Activated naive CD4-positive, alpha-beta T cell treated with anti-CD3 and anti-CD28 coated beads for 36 hours (primary cell): ENCODE measurements around the gene MRI1. TPM values are rescaled to one million over a fixed set of nuclear protein-coding genes. Genes with fewer than 3 reads are reported as not detected.

Experiments used
- CTCF ChIA-PET: fragments of 350-600 bp; sonication (Branson Sonifier 250); formaldehyde crosslinking; loops from one replicate; lab custom pipeline; 2021; ENCODE audit warnings: antibody characterized with exemption; lab: Charles Lee
- DNase-seq: peaks from one replicate; pipeline ENCODE4 v3.0.0-alpha.2; 2020
- H3K27ac Mint-ChIP-seq: one replicate; pipeline ENCODE4 v1.8.0; 2021; ENCODE audit warnings: mild to moderate bottlenecking, mixed read lengths
- H3K27me3 Mint-ChIP-seq: one replicate; pipeline ENCODE4 v1.8.0; 2021; ENCODE audit warnings: low read depth, mixed read lengths
- H3K36me3 Mint-ChIP-seq: one replicate; pipeline ENCODE4 v1.8.0; 2021; ENCODE audit warnings: low read depth, mixed read lengths
- H3K4me1 Mint-ChIP-seq: one replicate; pipeline ENCODE4 v1.8.0; 2021; ENCODE audit warnings: low read depth, mixed read lengths
- H3K4me3 Mint-ChIP-seq: one replicate; pipeline ENCODE4 v1.8.0; 2021; ENCODE audit warnings: mild to moderate bottlenecking, moderate library complexity, mixed read lengths
- H3K9me3 Mint-ChIP-seq: one replicate; pipeline ENCODE4 v1.8.0; 2021; ENCODE audit warnings: mixed read lengths
- intact Hi-C: fragments of 100-400 bp; cut with micrococcal nuclease; formaldehyde crosslinking; loops from one replicate; pipeline ENCODE4 v1.15.1; 2023
- total RNA-seq, 2 experiments: library from RNA; stranded (reverse); gene quantifications; one replicate each; pipeline ENCODE4 v1.2.3, GENCODE V29; 2021

MRI1 gene
- total RNA-seq, 2 experiments from 2014 or later = 14.0 to 14.8 TPM

DNA sequence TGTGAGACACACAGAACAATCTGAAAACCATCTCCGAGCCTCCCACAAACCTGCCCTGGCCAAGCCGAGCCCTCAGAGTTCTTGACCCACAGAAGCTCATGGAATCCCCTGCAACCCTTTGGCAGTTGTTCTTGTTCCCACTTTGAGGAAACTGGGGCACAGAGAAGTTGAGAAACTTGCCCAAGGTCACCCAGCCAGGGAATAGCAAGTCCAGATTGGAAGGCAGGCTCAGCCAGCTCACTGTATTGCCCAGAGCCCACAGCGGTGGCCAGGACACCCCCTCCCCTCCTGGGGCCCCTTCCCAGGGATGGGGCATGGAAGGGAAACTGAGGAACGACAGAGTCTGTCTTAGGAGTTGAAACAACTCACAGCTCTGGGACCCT, 32.7 kb downstream of the MRI1 start:
- CTCF ChIA-PET = interaction anchor here (0.7 to 2.3 kb wide), 6 partner anchors 9 to 83 kb away, joined by 3 to 10 read pairs (median 3); no protein-coding TSS in a partner anchor
- no peak overlapping the region for H3K27ac Mint-ChIP-seq
- peaks cover 27% of the 10 kb centered on the region for H3K4me1 Mint-ChIP-seq
- intact Hi-C loops = loop anchor here (5.0 kb wide), 2 partner anchors 65 to 285 kb away; no protein-coding TSS in a partner anchor
- peaks cover 2% of the 10 kb centered on the region for H3K36me3 Mint-ChIP-seq
- no peak for DNase-seq
- H3K4me3 Mint-ChIP-seq = no peak overlapping the region
- H3K9me3 Mint-ChIP-seq = no peaks in the 10 kb centered on the region
- H3K27me3 Mint-ChIP-seq = no peaks in the 10 kb centered on the region

DNA sequence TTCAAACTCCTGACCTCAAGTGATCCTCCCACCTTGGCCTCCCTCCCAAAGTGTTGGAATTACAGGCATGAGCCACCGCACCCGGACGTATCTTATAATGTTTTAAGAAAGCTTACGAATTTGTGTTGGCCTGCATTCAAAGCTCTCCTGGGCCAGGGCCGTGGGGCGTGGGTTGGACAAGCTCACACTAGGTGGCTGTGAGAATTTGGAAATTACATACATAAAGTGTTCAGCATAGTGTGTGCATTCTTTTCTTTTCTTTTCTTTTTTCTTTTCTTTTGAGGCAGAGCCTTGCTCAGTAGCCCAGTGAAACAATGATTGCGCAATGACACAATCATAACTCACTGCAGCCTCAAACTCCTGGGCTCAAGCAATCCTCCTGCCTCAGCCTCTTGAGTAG, 33.5 kb downstream of the MRI1 start:
- CTCF ChIA-PET = interaction anchor here (0.6 to 2.3 kb wide), 5 partner anchors 10 to 66 kb away, joined by 3 to 10 read pairs (median 3); partner anchors contain the start of gene C19orf53
- H3K36me3 Mint-ChIP-seq = peaks cover 2% of the 10 kb centered on the region
- H3K9me3 Mint-ChIP-seq = no peaks in the 10 kb centered on the region
- no peak overlapping the region for H3K4me3 Mint-ChIP-seq
- peaks cover 27% of the 10 kb centered on the region for H3K4me1 Mint-ChIP-seq
- no peak overlapping the region for H3K27ac Mint-ChIP-seq
- no peaks in the 10 kb centered on the region for H3K27me3 Mint-ChIP-seq
- intact Hi-C loops = loop anchor here (5.0 kb wide), 2 partner anchors 66 to 284 kb away; no protein-coding TSS in a partner anchor
- DNase-seq = no peak

DNA sequence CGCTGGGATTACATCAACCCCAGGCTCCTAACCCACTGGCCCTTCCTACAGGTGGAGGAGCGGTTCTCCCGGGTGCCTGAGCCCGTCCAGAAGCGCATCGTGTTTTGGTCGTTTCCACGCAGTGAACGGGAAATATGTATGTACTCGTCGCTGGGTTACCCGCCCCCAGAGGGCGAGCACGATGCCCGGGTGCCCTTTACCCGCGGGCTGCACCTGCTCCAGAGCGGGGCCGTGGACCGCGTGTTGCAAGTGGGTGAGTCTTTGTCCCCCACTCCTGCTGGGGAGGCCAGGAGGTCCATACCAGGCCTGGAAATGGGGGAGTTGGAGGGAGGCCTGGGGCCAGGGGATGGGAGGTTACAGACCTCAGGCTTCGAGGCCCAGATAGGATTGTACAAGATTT, 35.3 kb downstream of the MRI1 start:
- DNase-seq = no peak
- intact Hi-C loops = loop anchor here (5.0 kb wide), 2 partner anchors 67 to 283 kb away; no protein-coding TSS in a partner anchor
- peaks cover 22% of the 10 kb centered on the region for H3K4me1 Mint-ChIP-seq
- H3K27me3 Mint-ChIP-seq = no peaks in the 10 kb centered on the region
- H3K9me3 Mint-ChIP-seq = no peaks in the 10 kb centered on the region
- H3K36me3 Mint-ChIP-seq = peaks cover 2% of the 10 kb centered on the region
- H3K27ac Mint-ChIP-seq = no peak overlapping the region
- CTCF ChIA-PET = interaction anchor here (0.7 kb wide), 1 partner anchor 275 kb away, joined by 3 read pairs; no protein-coding TSS in a partner anchor
- no peak overlapping the region for H3K4me3 Mint-ChIP-seq

DNA sequence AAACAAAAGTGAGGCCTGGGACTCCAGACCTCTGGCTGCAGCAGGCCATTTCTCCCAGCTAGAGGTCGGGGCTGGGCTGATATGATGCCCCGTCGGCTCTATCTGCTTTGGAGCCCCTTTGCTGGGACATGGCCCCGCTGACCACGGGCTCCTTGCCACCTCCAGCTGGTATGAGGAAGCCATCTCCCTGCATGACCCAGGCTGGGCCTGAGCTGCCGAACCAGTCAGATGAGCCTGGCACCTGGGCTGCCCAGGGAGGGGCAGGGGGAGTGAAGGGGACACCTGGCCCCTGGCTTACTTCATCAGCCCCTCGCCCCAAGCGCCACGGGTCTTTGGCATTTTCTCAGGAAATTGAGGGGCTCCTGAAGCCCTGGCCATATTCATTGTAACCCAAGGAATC, 38.7 kb downstream of the MRI1 start:
- Mint-ChIP-seq H3K9me3 (no peaks in the 10 kb centered on the region), H3K27ac (no peak overlapping the region), H3K4me3 (no peak overlapping the region), H3K27me3 (no peaks in the 10 kb centered on the region), H3K36me3 (peaks cover 2% of the 10 kb centered on the region), H3K4me1 (no peaks in the 10 kb centered on the region)
- no peak for DNase-seq
- CTCF ChIA-PET = interaction anchor here (0.5 to 1.2 kb wide), 4 partner anchors 30 to 568 kb away, joined by 3 read pairs; no protein-coding TSS in a partner anchor
- intact Hi-C loops = no loop called here

DNA sequence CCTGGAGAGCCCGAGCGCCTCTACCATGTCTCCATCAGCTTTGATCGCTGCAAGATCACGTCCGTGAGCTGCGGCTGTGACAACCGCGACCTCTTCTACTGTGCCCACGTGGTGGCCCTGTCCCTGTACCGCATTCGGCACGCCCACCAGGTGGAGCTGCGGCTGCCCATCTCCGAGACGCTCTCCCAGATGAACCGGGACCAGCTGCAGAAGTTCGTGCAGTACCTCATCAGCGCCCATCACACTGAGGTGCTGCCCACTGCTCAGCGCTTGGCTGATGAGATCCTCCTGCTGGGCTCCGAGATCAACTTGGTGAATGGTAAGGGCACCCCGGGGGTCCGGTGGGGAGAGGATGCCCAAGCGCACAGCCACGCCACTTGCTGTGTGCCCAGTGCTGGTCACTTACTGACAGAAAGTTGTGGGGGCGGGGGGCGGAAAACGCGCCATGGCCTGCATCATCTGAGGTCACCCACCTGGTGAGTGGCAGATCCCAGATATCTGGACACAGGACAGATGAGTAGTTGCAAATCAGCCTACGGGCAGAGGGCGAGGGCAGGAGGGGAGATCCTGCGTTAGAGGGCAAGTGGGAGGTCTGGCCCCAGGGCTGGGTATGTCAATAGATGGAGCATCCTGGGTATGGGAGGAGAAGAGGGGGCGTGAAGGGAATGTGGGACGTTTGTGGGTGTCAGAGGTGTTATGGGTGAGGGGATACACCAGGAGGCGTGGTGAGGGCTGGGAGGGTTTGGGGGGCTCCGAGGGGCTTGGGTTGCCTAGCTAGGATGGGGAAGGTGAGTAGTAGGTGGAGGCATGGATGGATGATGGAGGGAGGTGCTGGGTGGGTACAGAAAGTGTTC, 40.7 kb downstream of the MRI1 start:
- H3K27ac Mint-ChIP-seq = no peak overlapping the region
- no peaks in the 10 kb centered on the region for H3K27me3 Mint-ChIP-seq
- H3K36me3 Mint-ChIP-seq = peaks cover 4% of the 10 kb centered on the region

DNA sequence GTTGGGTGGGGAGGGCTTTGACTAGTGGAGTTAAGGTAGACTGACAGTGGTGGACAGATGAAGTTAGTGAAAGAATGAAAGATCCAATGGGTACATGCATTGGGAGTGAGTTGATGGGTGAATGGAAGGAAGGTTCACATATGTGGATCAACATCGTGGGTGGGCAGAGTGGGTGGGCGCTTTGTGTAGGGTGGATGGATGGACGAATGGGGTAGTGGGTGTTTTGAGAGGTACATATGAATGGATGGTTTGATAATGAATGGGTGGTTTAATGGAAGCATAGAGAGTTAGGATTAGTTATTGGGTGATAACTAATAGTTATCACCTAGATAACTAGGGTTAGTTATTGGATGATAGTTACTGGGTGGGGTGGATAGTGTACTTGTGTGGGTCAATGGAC, 42.4 kb downstream of the MRI1 start:
- Mint-ChIP-seq H3K27me3 (no peaks in the 10 kb centered on the region), H3K9me3 (no peaks in the 10 kb centered on the region), H3K4me1 (no peaks in the 10 kb centered on the region), H3K4me3 (no peak overlapping the region), H3K36me3 (peaks cover 2% of the 10 kb centered on the region), H3K27ac (no peak overlapping the region)
- CTCF ChIA-PET = no interaction called here
- no peak for DNase-seq
- intact Hi-C loops = no loop called here

More for the DNA sequence above, 40.7 kb downstream of the MRI1 start:
- intact Hi-C loops = no loop called here
- CTCF ChIA-PET = interaction anchor here (0.6 to 1.3 kb wide), 3 partner anchors 9 to 99 kb away, joined by 3 to 7 read pairs (median 5); no protein-coding TSS in a partner anchor
- DNase-seq = no peak
- Mint-ChIP-seq H3K9me3 (no peaks in the 10 kb centered on the region), H3K4me1 (no peaks in the 10 kb centered on the region), H3K4me3 (no peak overlapping the region)

DNA sequence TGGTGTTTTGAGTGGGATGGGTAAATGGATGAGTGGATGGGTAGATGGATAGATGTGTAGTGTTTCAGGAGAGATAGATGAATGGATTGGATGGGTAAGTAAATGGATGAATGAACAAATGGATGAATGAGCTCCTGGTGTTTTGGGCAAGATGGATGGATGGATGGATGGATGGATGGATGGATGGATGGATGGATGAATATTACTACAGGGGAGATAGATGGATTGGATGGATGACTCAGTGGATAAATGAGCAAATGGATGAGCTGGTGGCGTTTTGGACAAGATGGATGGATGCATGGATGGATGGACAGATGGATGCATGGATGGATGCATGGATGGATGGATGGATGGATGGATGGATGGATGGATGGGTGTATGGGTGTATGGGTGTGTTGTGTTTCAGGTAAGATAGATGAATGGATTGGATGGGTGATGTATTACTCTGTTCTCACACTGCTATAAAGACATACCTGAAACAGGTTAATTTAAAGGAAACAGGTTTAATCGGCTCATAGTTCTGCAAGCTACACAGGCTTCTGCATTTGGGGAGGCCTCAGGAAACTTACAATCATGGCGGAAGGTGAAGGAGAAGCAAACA, 43.2 kb downstream of the MRI1 start:
- intact Hi-C loops = no loop called here
- Mint-ChIP-seq H3K4me3 (no peak overlapping the region), H3K27ac (no peak overlapping the region), H3K4me1 (no peaks in the 10 kb centered on the region), H3K36me3 (peaks cover 2% of the 10 kb centered on the region), H3K27me3 (no peaks in the 10 kb centered on the region), H3K9me3 (no peaks in the 10 kb centered on the region)
- CTCF ChIA-PET = no interaction called here
- no peak for DNase-seq

DNA sequence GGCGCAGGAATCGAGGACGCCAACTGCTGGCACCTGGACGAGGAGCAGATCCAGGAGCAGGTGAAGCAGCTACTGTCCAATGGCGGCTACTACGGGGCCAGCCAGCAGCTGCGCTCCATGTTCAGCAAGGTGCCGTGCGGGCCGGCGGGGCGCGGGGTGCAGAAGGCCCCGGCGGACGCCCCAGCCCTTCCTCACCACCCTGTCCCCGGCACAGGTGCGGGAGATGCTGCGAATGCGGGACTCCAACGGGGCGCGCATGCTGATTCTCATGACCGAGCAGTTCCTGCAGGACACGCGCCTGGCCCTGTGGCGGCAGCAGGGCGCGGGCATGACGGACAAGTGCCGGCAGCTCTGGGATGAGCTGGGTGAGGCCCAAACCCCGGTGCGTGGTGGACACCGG, 44.5 kb downstream of the MRI1 start:
- DNase-seq = no peak
- H3K9me3 Mint-ChIP-seq = no peaks in the 10 kb centered on the region
- no peak overlapping the region for H3K27ac Mint-ChIP-seq
- intact Hi-C loops = no loop called here
- H3K36me3 Mint-ChIP-seq = peaks cover 4% of the 10 kb centered on the region
- H3K27me3 Mint-ChIP-seq = no peaks in the 10 kb centered on the region
- no peak overlapping the region for H3K4me3 Mint-ChIP-seq
- no peaks in the 10 kb centered on the region for H3K4me1 Mint-ChIP-seq
- CTCF ChIA-PET = no interaction called here

DNA sequence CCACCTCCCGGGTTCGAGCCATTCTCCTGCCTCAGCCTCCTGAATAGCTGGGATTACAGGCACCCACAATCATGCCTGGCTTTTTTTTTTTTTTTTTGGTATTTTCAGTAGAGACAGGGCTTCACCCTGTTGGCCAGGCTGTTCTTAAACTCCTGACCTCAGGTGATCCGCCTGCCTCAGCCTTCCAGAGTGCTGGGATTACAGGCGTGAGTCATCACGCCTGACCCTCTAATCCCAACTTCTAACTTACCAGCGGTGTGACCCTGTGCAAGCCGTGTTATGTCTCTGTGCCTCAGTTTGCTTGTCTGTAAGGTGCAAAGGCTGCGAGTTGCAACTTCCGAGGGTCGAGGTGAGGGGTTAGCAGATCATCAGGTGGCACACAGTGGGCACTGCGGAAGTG, 48.2 kb downstream of the MRI1 start:
- Mint-ChIP-seq H3K36me3 (peaks cover 4% of the 10 kb centered on the region), H3K4me3 (no peak overlapping the region), H3K4me1 (no peaks in the 10 kb centered on the region), H3K27me3 (no peaks in the 10 kb centered on the region), H3K27ac (no peak overlapping the region), H3K9me3 (no peaks in the 10 kb centered on the region)
- intact Hi-C loops = no loop called here
- DNase-seq = no peak
- CTCF ChIA-PET = interaction anchor here (0.6 kb wide), 1 partner anchor 40 kb away, joined by 3 read pairs; no protein-coding TSS in a partner anchor

DNA sequence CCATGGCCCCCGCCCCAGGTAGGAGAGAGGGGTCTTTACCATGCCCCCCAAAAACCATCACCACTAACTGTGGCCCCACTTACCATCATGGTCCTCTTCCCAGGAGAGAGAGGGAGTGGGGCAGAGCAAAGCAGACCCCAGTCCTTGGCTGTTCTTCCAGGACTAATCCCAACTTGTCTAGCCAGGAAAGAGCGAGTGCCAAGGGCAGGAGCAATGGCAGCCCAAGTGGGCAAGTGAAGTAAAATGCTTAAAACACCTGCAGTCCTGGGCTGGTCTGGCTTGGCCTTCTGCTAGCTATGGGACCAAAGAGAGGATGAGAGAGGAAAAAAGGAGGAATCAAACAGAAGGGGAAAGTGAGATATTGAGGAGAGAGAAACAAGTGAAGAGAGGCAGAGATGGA, 48.8 kb downstream of the MRI1 start:
- Mint-ChIP-seq H3K4me3 (no peak overlapping the region), H3K9me3 (no peaks in the 10 kb centered on the region), H3K27me3 (no peaks in the 10 kb centered on the region), H3K4me1 (no peaks in the 10 kb centered on the region), H3K27ac (no peak overlapping the region), H3K36me3 (peaks cover 4% of the 10 kb centered on the region)
- CTCF ChIA-PET = no interaction called here
- intact Hi-C loops = no loop called here
- no peak for DNase-seq

DNA sequence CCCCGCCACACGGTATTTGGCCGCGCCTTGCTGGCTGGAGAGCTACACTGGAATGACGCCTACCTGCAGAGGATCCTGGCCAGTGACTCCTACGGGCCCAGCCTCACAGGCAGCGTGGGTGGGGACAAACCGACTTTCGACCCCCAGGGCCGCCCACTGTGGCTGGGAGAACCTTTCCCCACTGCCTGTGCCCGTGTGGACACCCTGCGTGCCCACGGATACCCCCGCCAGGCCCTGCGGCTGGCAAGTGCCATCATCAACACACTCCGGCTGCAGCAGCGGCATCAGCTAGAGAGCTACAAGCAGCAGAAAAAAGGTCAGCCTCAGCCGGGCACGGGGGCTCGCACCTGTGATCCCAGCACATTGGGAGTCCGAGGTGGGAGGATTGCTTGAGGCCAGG, 50.2 kb downstream of the MRI1 start:
- Mint-ChIP-seq H3K4me3 (no peak overlapping the region), H3K27me3 (no peaks in the 10 kb centered on the region), H3K36me3 (peaks cover 4% of the 10 kb centered on the region), H3K27ac (no peak overlapping the region), H3K9me3 (no peaks in the 10 kb centered on the region), H3K4me1 (no peaks in the 10 kb centered on the region)
- DNase-seq = no peak
- intact Hi-C loops = no loop called here
- CTCF ChIA-PET = interaction anchor here (0.6 to 1.0 kb wide), 3 partner anchors 48 to 1047 kb away, joined by 3 to 6 read pairs (median 4); no protein-coding TSS in a partner anchor

DNA sequence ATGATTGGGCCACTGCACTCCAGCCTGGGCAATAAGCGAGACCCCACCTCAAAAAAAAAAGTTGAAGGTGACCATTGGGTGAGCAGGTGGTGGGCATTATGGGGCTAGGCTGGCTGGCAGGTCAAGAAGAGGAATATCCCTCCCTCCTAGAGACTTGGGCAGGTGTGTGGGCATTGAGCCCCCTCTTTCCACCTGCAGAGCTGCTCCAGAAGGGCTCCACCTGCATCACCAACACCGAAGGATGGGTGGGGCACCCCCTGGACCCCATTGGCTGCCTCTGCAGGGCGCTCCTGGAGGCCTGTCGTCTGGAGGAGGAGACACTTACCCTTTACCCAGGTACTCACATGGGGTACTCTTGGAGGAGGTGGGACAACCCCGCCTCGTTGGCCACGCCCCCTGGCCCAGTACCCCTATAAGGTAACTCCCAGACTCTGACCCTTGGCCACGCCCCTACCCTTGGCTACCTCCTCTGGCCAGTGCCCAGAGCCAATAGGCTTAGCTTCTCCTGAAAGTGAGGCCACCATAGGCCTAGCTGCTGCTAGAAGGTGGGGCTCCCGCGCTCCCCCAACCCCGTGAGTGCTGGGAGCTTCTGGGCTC, 52.8 kb downstream of the MRI1 start:
- H3K4me1 Mint-ChIP-seq = no peaks in the 10 kb centered on the region
- H3K27ac Mint-ChIP-seq = no peak overlapping the region
- H3K27me3 Mint-ChIP-seq = no peaks in the 10 kb centered on the region
- intact Hi-C loops = no loop called here
- H3K4me3 Mint-ChIP-seq = no peak overlapping the region
- no peaks in the 10 kb centered on the region for H3K9me3 Mint-ChIP-seq
- CTCF ChIA-PET = no interaction called here
- H3K36me3 Mint-ChIP-seq = peaks cover 4% of the 10 kb centered on the region
- no peak for DNase-seq
